ENCODE measurements around the gene PDSS1.
A peak's percentile ranks its signal among the peaks of the same experiment; 100 is the strongest.

The PDSS1 gene

DNA sequence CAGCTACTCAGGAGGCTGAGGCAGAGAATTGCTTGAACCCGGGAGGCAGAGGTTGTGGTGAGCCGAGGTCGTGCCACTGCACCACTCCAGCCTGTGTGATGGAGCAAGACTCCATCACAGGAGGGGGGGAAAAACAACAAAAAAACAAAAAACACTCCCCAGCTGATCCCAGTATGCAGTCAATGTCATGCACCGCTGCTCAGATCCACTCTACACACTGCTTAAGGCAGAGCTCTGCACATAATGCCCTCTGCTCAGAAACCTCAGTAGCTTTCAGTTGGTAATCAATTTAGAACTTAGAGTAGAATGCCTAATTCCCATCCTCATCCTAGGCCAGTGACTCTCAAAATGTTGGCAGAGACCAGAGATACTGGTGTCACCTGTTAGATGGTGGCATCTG lies 43.9 kb downstream of the PDSS1 start:
- Histone ChIP-seq H3K36me3 (peaks cover 29% of the 10 kb centered on the region), H3K9me3 (no peaks in the 10 kb centered on the region), H3K4me3 (ENCODE audit: low read depth in 1 of 2, low read length in 1 of 2) (no peak overlapping the region), H3K27me3 (no peaks in the 10 kb centered on the region), H3K27ac (no peak overlapping the region), H3K4me1 (ENCODE audit: control insufficient read depth in 1 of 2, insufficient read depth in 1 of 2, low read depth in 1 of 2, low read length in 1 of 2) (peaks cover 0 to 4% of the 10 kb centered on the region in 2 experiments)
- TF ChIP-seq, protein P1, sequence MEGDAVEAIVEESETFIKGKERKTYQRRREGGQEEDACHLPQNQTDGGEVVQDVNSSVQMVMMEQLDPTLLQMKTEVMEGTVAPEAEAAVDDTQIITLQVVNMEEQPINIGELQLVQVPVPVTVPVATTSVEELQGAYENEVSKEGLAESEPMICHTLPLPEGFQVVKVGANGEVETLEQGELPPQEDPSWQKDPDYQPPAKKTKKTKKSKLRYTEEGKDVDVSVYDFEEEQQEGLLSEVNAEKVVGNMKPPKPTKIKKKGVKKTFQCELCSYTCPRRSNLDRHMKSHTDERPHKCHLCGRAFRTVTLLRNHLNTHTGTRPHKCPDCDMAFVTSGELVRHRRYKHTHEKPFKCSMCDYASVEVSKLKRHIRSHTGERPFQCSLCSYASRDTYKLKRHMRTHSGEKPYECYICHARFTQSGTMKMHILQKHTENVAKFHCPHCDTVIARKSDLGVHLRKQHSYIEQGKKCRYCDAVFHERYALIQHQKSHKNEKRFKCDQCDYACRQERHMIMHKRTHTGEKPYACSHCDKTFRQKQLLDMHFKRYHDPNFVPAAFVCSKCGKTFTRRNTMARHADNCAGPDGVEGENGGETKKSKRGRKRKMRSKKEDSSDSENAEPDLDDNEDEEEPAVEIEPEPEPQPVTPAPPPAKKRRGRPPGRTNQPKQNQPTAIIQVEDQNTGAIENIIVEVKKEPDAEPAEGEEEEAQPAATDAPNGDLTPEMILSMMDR (IDR thresholded peaks at IDR 0.05) = no peak

DNA sequence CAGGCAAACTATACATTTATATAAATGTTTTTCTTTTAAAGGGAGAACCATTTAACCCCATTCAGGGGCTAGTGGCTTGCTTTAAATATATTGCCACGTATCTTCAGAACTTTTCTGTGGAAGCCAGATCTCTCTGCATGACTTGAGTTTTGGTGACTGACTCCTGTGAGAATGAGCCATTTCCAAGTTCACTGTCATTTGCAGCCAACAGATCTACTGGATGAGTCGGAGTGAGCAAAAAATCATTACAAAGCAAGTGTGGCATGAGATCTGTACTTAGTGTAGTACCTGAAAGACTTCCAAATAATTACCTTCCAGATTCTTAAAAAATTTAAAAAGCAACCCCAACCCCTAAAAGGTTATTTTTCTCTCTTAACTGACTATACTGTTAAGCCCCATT lies 45.6 kb downstream of the PDSS1 start:
- Histone ChIP-seq H3K36me3 (peaks cover 42% of the 10 kb centered on the region), H3K27ac (peak overlapping the region; percentile 31), H3K9me3 (no peaks in the 10 kb centered on the region), H3K4me3 (ENCODE audit: low read depth in 1 of 2, low read length in 1 of 2) (no peak overlapping the region), H3K4me1 (ENCODE audit: control insufficient read depth in 1 of 2, insufficient read depth in 1 of 2, low read depth in 1 of 2, low read length in 1 of 2) (no peaks in the 10 kb centered on the region), H3K27me3 (no peaks in the 10 kb centered on the region)
- TF ChIP-seq, protein P1 (IDR thresholded peaks at IDR 0.05) = no peak

DNA sequence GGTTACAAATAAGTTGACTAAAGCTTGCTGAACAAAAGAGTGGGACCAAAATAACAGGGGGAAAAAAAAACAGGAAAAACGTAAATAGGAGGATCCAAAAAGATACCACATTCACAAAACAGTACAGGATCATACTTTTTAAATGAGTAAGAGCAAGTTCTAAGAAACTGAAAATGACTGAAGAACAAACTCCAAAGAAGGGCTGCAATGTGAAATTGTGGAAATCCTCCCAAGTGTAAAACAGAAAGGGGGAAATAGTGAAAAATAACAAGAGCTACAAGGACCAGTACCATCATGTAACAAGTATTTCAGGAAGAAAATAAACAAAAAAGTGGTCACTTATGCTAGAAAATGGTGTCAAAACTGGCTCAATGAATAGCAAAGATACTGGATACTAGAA lies 46.3 kb downstream of the PDSS1 start:
- peak overlapping the region; percentile 31 for H3K27ac ChIP-seq
- no peaks in the 10 kb centered on the region for H3K4me1 ChIP-seq (ENCODE audit: control insufficient read depth in 1 of 2, insufficient read depth in 1 of 2, low read depth in 1 of 2, low read length in 1 of 2)
- TF ChIP-seq, protein P1 (IDR thresholded peaks at IDR 0.05) = no peak
- no peaks in the 10 kb centered on the region for H3K27me3 ChIP-seq
- peaks cover 49% of the 10 kb centered on the region for H3K36me3 ChIP-seq
- no peak overlapping the region for H3K4me3 ChIP-seq (ENCODE audit: low read depth in 1 of 2, low read length in 1 of 2)
- no peaks in the 10 kb centered on the region for H3K9me3 ChIP-seq

DNA sequence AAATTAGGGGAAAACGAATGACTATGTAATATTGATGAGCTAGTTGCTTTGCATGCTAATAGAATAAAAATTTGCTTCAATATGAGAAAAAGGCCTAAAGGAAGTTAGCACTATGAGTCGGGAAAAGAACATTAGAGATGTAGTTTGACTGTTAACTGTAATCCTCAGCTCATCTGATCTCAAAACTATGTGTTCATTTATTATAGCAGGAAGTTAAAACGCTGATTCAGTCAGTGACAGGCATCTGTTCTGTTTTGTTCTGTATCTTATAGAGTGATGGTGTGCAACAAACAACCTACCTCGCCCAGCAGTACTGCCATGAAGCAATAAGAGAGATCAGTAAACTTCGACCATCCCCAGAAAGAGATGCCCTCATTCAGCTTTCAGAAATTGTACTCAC lies 48.6 kb downstream of the PDSS1 start:
- TF ChIP-seq, protein P1 (IDR thresholded peaks at IDR 0.05) = no peak
- Histone ChIP-seq H3K27ac (peak overlapping the region; percentile 40), H3K36me3 (peaks cover 64% of the 10 kb centered on the region), H3K4me3 (ENCODE audit: low read depth in 1 of 2, low read length in 1 of 2) (no peak overlapping the region), H3K9me3 (no peaks in the 10 kb centered on the region), H3K4me1 (ENCODE audit: control insufficient read depth in 1 of 2, insufficient read depth in 1 of 2, low read depth in 1 of 2, low read length in 1 of 2) (no peaks in the 10 kb centered on the region), H3K27me3 (no peaks in the 10 kb centered on the region)

DNA sequence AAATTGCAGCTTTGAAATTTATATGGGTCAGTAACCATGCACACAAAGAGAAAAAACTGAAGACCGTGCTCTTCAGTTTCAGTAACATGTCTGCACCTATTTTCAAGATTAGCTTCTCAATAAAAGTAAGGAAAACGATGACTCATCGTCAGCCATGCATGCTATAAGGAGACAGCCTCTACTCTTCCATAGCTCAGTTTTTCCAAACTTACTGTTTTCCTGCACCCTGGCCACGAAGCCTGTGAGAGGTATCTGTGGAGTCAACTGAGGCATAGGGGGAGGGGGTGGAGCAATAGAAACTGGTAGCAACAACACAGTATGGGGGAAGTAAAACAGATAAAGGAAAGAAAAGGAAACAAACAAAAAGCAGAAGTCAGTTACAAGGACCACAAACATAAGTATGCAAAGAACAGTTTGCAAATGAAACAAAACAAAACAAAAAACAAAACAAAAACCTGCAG lies 58.0 kb downstream of the PDSS1 start:
- TF ChIP-seq, protein P1 (IDR thresholded peaks at IDR 0.05) = no peak
- peaks cover 9 to 13% of the 10 kb centered on the region in 2 experiments for H3K4me1 ChIP-seq (ENCODE audit: control insufficient read depth in 1 of 2, insufficient read depth in 1 of 2, low read depth in 1 of 2, low read length in 1 of 2)
- H3K27ac ChIP-seq = peak overlapping the region; percentile 78
- H3K27me3 ChIP-seq = no peaks in the 10 kb centered on the region
- peaks cover 31% of the 10 kb centered on the region for H3K36me3 ChIP-seq
- peak overlapping the region in 1 of 2 experiments; percentile 4 for H3K4me3 ChIP-seq (ENCODE audit: low read depth in 1 of 2, low read length in 1 of 2)
- H3K9me3 ChIP-seq = no peaks in the 10 kb centered on the region

DNA sequence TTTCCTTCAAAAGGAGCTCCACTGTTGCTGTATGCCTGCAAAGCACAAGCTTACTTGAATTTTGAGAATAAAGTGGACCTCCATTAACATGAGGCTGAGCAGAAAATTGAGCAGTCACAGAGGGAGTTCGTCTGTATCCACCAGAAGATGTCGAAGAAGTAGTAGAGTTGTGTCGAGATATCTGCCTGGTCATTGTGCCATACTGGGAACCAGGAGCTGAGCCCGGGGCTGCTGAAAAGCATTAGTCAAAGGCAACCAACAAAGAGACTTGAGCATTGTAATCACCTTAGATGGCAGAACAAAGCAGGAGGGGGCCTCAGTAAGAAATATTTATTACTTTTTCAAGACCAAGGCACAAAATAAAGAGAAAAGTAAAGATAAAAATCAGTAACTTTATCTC lies 61.5 kb downstream of the PDSS1 start:
- Histone ChIP-seq H3K4me3 (ENCODE audit: low read depth in 1 of 2, low read length in 1 of 2) (no peak overlapping the region), H3K9me3 (no peaks in the 10 kb centered on the region), H3K36me3 (peaks cover 47% of the 10 kb centered on the region), H3K27me3 (no peaks in the 10 kb centered on the region), H3K27ac (peak overlapping the region; percentile 19), H3K4me1 (ENCODE audit: control insufficient read depth in 1 of 2, insufficient read depth in 1 of 2, low read depth in 1 of 2, low read length in 1 of 2) (peaks cover 9 to 13% of the 10 kb centered on the region in 2 experiments)
- TF ChIP-seq, protein P1 (IDR thresholded peaks at IDR 0.05) = no peak

All from neutrophil (primary cell).